Activated T-helper 1 cell treated with Interleukin-2 at 50 U/mL for 16 hours (primary cell): ENCODE data around the gene KMT2C.
"Not testable (repeated sequence)": the region's sequence is repeated elsewhere in the genome, so short reads cannot be mapped to it uniquely, and the experiment has no call there.

Experiments used
- DNase-seq: peaks from one replicate; pipeline ENCODE4 v3.0.0-alpha.2; 2020; ENCODE audit warnings: low read depth

The KMT2C gene

DNA sequence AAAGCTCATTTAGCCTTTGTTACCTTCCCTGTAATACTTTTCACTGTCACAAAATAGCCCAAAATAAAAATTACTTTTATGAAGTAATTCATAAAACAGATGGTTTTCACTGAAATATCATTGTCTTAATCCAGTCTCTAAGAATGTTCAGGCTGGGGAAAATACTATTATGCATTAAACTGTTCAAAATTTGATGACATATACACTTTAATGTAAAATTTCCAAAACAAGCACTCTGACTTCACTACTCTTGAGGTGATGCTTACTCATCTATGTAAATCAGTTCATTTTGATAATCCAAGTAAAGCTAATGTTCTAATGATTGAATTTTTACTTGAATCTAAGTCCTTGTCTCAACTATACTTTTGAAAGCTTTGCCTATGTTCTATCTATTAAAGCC lies 127.9 kb downstream of the KMT2C start:
- no peak for DNase-seq

DNA sequence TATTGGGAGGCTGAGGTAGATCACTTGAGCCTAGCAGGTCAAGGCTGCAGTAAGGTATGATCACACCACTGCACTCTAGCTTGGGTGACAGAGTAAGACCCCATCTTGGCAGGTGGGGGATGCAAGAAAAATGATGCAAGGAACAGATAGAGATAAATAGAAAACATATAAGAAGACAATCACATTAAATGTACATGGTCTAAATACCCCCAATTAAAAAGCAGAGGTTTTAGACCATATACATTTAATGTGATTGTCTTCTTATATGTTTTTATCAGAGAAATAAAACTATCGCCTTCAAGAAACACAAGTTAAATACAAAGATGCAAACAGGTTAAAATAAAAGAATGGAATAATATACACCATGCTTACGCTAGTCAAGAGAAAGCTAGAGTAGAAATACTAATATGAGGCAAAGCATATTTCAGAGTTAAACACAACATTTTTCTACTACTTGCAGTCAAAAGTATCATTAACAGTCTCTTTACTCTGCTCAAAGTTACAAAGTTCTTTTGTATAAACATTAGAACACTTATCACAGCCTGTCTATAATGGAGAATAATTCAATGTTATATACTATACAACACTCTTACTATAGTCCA lies 136.2 kb downstream of the KMT2C start:
- DNase-seq = not testable (repeated sequence)

DNA sequence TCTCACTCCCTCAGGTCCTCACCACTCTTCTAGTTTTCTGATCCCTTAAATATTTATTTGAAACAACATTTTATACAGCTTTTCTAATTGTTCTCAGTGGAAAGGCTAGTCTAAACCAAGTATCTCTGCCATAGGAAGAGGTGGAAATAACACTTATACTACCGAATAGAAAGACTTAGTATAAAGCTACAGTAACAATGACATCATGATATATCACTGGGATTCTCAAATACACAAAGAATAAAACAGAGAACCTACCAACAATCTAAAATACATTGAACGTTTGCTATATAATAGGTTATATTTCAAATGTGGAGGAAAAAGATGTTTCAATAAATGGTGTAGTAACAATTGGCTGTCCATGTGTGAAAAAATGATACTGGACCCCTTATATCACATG lies 142.9 kb downstream of the KMT2C start:
- no peak for DNase-seq

DNA sequence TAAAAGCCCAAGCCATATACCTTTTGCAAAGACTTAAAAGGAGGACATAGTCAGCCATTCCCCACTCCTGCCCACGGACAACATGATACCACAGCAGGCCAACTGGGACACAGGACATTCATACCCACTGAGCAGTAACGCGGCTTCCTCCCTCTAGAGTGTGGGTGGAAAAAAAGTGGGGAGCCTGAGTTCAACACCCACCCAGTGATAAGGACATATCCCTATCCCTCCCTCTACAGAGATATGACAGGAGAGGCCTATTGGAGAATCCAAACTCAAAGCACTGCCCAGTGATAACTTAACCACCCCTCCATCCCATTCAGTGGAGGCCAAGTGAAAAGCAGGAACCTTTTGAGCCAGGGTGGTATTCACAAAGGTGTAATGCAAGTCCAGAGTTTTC lies 148.8 kb downstream of the KMT2C start:
- not testable (repeated sequence) for DNase-seq

DNA sequence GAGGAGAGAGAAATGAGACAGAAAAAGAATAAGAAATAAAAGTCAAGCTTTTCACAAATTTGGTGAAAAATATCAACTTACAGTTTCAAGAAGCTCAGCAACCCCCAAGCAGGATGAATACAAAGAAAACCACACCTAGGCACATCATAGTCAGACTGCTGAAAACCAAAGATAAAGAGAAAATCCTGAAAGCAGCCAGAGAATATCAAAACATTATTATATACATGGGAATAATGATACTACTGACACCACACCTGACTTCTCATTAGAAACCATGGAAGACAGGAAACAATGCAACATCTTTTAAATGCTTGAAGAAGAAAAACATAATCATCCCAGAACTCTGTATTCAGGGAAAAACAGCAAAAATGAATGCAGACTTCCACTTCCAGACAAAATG lies 149.6 kb downstream of the KMT2C start:
- not testable (repeated sequence) for DNase-seq

DNA sequence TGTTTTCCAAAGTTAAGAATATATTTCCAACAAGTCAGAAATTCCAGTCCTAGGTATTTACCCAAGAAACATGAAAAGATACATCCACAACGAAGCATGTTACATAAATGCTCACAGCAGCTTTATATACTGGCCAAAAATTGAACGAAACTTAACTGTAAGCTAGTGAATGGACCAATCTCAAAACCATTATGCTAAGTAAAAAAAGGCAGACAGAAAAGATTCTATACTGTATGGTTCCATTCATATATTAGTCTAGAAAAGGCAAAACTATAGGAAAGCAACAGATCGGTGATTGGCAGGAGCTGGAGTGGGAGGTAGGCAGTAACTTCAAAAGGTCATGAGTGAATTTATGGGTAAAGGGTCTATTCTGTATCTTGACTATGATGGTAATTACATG lies 150.8 kb downstream of the KMT2C start:
- not testable (repeated sequence) for DNase-seq

DNA sequence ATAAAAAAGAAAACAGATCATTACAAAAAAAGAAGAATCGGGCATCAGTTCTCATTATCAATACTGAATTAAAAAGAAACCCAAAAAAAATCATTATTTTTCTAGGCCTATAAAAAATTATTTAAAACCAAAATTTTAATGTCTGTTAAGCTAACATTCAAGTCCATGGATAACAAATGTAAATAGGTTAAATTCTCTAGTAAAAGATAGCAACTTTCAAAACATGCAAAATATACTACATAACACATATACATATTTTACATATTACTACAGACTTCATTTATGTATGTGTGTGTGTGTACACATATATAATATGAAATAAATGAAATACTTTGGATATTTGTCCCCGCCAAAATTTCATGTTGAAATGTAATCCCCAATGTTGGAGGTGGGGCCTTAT lies 158.1 kb downstream of the KMT2C start:
- DNase-seq = not testable (repeated sequence)

DNA sequence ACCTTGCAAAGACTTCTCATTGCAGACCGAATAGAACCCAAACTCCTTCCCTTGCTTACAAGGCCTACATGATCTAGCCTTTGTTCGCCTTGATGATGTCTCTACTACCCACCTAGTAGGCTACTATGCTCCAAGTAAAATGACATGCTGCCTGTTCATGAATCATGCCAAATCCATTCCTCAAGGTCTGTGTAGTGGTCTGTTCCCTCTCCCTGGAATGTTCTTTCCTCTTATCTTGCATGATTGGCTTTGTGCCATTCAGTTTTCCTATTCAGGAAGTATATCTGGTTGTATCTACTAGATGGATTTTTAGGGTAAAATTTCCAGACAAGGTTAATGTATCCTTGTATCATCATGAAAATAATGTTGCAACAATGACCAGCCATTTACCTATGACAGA lies 165.4 kb downstream of the KMT2C start:
- DNase-seq = not testable (repeated sequence)

DNA sequence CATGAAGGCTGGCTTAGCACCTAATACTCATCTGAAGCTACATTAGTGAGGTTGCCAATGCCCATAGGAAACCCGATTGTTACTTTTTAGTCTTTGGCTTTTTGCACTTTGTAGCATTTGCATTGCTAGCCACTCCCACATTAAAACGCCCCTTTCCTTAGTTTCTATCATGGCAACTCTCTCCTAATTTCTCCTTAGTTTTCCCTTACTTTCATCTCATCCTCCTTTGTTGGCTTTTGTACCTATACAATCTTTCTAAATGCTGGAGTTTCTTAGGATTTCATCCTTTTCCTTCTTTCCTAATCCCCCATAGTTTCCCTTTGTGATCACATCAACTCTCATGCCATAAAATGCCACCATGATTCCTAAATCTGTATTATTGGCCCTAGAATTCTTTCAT lies 168.9 kb downstream of the KMT2C start:
- DNase-seq = not testable (repeated sequence)

DNA sequence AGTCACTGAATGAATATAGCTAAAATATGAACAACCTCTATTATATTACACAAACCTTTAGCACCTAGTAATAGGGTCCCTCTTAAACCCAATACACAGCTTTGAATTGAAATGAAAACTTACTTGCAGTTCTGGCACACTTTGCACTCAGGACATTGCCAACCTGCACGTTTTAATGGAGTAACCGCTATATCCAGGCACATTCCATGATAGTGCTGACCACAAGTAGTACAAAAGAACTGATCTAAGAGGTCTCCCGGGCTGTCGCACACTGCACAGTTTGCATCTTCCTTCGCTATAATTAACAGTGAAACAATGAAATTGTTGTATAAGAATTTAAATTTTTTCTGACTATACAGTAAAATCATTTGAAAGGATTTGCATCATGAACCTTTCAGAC lies 170.9 kb downstream of the KMT2C start:
- DNase-seq = not testable (repeated sequence)

DNA sequence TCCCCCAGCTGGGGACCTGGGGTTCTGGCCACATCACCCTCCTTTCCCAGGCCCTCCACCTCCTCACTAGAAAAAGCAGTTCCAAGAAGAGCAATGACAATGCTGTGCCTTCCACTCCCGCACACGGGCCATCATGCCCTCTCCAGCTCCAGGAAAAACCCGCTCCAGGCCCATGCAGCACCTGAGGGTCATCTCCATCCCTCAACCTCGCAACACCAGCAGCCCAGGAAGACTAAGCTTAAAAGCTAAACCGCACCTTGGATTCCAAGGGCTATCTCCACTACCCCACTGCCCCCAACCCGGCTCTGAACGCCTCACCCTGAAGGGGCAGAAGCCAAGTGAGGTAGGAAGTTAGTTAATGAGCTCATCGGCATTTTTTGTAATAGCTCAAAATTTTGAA lies 173.7 kb downstream of the KMT2C start:
- not testable (repeated sequence) for DNase-seq

DNA sequence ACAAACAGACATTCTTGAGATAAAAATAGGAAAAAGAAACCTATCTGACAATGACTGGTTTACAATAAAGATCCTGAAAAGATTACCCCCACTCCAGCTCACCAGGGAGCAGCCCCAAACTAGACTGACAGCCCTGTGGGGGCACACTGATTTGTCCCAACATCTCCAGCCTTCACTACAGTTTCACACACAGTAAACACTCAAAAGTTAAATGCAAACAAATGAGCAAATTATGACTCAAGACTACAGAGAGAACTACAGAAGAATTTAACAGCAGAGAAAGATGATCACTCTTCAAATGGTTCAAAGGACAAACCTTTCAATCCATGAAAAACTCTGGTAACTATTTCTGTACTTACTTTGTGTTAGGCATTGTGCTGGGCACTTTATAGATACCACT lies 176.2 kb downstream of the KMT2C start:
- DNase-seq = not testable (repeated sequence)

DNA sequence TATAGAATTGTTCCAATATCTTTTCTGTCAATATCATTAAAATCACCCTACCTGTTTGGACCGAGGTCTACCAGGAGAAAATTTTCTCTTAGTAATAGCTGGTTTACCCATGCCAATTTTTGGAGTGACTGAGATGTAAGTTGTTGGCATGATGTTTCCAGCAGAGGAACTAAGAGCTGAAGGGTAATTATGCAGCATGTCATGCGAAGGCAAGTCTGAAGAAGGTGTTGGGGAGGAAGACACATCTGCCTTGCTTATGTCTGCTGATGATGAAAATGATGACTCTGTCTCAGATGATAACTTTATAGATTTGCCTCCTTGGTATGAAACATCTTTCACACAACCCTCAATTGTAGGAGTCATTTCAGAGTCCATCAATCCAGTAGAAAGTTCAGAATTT lies 188.0 kb downstream of the KMT2C start:
- DNase-seq = not testable (repeated sequence)

DNA sequence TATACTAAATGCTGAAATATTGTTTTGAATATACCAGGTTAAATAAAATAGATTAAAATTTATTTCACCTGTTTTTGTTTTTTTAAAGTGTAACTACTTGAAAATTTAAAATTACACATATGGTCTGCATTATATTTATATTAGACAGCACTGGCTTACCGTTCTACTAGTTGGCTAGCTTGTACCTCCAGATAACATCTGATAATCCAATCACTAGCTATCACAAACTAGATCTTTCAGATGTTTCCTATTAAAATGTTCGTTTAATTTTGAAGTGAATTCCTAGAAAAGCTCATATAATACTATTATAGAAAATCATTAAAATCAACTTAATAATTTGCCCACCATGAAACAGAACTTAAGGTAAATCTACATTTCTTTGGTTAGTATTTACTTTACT lies 190.4 kb downstream of the KMT2C start:
- not testable (repeated sequence) for DNase-seq

DNA sequence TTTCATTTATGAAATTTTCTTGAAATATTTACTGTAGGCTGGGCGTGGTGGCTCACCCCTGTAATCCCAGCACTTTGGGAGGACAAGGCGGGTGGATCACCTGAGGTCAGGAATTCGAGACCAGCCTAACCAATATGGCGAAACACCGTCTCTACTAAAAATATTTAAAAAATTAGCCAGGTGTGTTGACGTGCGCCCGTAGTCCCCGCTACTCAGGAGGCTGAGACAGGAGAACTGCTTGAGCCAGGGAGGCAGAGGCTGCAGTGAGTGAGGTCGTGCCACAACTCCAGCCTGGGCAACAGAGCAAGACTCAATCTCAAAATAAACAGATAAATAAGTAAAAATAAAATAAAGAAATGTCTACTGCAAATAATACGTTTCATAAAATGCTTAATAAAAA lies 192.3 kb downstream of the KMT2C start:
- DNase-seq = not testable (repeated sequence)

DNA sequence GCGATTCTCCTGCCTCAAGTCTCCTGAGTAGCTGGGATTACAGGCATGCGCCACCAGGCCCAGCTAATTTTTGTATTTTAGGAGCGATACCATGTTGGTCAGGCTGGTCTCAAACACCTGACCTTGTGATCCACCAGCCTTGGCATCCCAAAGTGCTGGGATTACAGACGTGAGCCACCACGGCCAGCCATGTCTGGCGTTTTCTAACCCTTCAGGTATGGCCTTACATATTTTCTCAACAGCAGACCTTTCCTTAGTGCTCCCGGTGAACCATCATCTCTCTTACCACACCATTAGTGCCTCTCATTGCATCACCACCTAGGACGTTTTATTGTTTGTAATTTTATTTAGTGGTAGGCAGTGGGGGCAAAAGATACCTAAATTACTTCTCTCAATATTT lies 194.5 kb downstream of the KMT2C start:
- DNase-seq = not testable (repeated sequence)

DNA sequence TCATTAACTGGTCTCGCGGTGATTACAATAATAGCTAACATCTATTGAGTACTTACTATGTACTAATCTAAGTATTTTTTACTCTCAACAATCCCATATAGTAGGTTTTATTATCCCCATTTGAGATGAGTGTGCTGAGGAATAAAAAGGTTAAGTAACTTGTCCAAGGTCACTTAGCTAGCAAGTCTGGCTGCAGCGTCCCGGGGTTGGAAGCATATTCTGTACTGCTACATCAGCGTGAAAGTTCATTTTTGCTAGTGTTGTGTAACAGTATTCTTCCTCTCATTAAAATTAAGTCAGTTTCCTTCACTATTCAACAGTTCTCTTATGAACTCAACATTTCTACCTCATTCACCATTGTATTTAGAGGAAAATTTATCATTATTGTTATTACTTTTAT lies 199.5 kb downstream of the KMT2C start:
- not testable (repeated sequence) for DNase-seq

DNA sequence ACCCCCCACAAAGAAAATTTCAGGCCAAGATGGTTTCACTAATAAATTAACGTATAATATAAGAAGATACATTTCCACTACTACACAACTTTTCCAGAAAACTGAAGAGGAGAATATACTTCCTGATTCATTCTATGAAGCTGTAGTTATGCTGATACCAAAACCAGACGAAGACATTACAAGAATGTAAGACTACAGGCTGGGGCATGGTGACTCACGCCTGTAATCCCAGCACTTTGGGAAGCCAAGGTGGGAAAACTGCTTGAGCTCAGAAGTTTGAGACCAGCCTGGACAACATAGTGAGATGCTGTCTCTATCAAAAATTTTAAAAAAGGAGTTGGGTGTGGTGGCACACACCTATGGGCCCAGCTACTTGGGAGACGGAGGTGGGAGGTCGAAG lies 201.4 kb downstream of the KMT2C start:
- DNase-seq = not testable (repeated sequence)

DNA sequence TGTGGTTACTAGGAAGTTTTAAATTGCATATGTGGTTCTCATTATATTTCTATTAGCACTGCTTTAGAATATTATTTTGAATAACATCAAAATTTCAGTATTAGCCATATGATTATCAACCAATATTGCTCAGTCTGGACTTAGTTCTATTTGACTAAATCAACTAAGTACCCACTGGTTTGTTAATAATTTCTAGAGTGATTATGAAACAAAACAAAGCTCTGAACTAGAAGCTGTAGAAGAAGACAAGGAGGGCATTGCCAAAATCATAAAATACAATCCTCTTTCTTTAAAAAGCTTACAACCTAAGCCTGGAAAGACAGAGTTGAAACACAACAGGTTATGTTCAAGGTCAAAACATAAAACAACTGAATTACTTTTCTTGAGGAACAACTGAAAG lies 204.7 kb downstream of the KMT2C start:
- DNase-seq = no peak

DNA sequence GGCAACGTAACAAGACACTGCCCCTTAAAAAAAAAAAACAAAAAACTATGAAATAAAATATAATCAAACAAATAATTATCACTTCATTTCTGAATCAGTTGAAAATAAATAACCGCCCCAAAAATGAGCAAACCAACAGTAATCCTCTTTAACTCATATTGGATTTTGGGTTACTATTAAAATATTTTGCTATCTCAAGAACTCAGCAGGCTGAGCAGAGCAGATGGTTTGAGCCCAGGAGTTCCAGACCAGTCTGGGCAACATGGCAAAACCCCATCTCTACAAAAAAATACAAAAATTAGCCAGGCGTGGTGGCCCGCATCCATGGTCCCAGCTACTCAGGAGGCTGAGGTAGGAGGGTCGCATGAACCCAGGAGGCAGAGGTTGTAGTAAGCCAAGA lies 216.2 kb downstream of the KMT2C start:
- not testable (repeated sequence) for DNase-seq

DNA sequence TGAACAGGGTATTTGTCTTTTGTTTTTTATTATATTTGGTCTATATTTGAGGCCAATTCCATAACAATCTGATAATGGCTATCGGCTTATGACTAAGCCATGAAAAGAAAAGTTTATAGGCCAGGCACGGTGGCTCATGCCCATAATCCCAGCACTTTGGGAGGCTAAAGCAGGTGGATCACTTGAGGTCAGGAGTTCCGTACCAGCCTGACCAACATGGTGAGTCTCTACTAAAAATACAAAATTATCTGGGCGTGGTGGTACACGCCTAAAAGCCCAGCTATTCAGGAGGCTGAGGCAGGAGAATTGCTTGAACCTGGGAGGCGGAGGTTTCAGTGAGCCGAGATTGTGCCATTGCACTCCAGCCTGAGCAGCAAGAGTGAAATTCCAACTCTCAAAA lies 227.0 kb downstream of the KMT2C start:
- DNase-seq = not testable (repeated sequence)

DNA sequence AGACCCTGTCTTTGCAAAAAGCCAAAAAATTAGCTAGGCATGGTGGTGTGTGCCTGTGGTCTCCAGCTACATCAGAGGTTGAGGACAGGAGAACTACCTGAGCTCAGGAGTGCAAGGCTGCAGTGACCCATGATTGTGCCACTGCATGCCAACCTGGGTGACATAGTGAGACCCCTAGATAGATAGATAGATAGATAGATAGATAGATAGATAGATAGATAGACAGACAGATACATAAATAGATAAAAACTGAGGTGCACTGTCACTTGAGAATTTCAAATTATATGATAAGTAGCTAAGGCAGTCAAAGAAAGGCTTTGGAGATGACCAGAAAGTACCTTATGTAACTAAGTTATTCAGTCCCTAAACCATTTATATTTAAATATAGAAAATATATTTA lies 231.4 kb downstream of the KMT2C start:
- DNase-seq = not testable (repeated sequence)

DNA sequence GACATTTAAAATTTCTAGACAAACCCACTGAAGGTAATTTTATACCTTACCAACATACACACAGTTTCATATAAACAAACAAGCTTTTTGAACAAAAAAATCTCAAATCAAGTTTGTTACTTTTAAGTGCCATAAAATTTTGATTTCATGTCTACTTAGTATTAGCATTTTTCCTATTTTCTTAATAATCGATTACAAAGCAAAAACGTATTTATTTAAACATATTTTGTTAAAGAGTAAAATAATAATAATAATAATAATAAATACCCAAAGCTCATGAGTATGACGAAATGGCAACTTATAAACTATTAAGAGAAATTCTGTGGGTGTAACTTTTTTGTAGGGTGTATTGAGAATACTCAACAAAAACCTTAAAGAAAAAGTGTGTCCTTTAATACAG lies 232.7 kb downstream of the KMT2C start:
- no peak for DNase-seq

DNA sequence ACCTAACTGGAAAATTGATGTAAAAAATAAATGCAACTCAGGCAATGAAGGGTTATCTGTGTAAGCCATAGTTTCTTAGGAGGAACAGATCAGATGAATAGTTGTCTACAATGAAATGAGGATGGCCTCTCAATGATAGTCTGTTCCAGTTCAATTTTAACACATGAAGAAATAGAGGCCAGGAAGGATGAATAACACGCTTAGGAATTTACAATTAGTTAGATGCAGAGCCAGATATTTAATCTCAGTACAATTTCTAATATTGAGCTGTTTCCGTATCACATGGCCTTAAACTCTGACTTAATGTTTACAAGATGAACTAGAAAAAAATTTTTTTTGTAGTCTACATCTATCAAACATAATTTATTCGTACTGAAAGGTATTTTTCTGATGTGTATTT lies 233.7 kb downstream of the KMT2C start:
- no peak for DNase-seq

DNA sequence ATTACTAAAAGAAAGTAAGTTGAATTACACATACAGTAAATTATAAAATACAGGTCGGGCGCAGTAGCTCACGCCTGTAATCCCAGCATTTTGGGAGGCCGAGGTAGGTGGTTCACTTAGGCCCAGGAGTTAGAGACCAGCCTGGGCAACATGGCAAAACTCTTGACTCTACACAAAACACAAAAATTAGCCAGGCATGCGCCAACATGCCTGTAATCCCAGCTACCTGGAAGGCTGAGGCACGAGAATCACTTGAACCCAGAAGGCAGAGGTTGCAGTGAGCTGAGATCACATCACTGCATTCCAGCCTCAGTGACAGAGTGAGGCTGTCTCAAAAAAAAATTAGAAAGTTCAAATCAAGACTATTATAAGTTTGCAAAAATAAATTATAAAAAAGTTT lies 235.4 kb downstream of the KMT2C start:
- no peak for DNase-seq
